CD4-positive, alpha-beta T cell (primary cell): ENCODE data around the gene GAS7. TPM values are rescaled to one million over a fixed set of nuclear protein-coding genes. Genes with fewer than 3 reads are reported as not detected.

Experiments
- ATAC-seq: fragments of 200-7000 bp; cut with Tn5 transposase; one replicate; pipeline ENCODE4 v1.10.0; 2022; ENCODE audit warnings: mild to moderate bottlenecking; ENCODE audit not compliant: poor library complexity
- CTCF ChIA-PET: fragments of 350-600 bp; sonication (Branson Sonifier 250); formaldehyde crosslinking; loops from one replicate; lab custom pipeline; 2021; ENCODE audit warnings: antibody characterized with exemption, inconsistent platforms; lab: Charles Lee
- POLR2A ChIA-PET: fragments of 350-600 bp; sonication (Branson Sonifier 250); formaldehyde crosslinking; loops from one replicate; lab custom pipeline; 2021; ENCODE audit warnings: antibody characterized with exemption, inconsistent platforms; lab: Charles Lee
- DNase-seq, 14 experiments: peaks; one replicate each; pipeline ENCODE4 v3.0.0-alpha.2; 2013 to 2020; ENCODE audit warnings: mixed read lengths in 2 of 14
- H3K27ac ChIP-seq, 2 donors: one replicate each; pipeline versions ENCODE4 v1.5.1 to v1.7.0; 2013; ENCODE audit warnings: low read length in 2 of 2, low read depth in 1 of 2, mild to moderate bottlenecking in 1 of 2
- H3K27me3 ChIP-seq, 2 experiments: 1 replicate in 1 of 2; 2 replicates in 1 of 2; pipeline versions ENCODE4 v1.6.1 to v1.7.0; 2013; ENCODE audit warnings: low read length in 2 of 2, control low read depth in 1 of 2, mild to moderate bottlenecking in 1 of 2, moderate library complexity in 1 of 2; ENCODE audit not compliant: insufficient read depth in 2 of 2, control insufficient read depth in 1 of 2
- H3K36me3 ChIP-seq: one replicate; pipeline ENCODE4 v1.6.1; 2013; ENCODE audit warnings: low read length, control low read depth; ENCODE audit not compliant: insufficient read depth
- H3K4me1 ChIP-seq: one replicate; pipeline ENCODE4 v1.6.1; 2013; ENCODE audit warnings: low read length, control low read depth; ENCODE audit not compliant: insufficient read depth
- H3K4me3 ChIP-seq: one replicate; pipeline ENCODE4 v1.5.1; 2013; ENCODE audit warnings: mild to moderate bottlenecking, low read length, moderate library complexity
- H3K9me3 ChIP-seq, 2 experiments: 1 replicate in 1 of 2; 2 replicates in 1 of 2; pipeline versions ENCODE4 v1.6.1 to v1.7.0; 2013; ENCODE audit warnings: low read length in 2 of 2, mild to moderate bottlenecking in 2 of 2, control low read depth in 1 of 2, moderate library complexity in 1 of 2; ENCODE audit not compliant: control insufficient read depth in 1 of 2, insufficient read depth in 1 of 2
- H3K27ac Mint-ChIP-seq: one replicate; pipeline ENCODE4 v1.8.0; 2020; ENCODE audit warnings: mixed read lengths
- H3K27me3 Mint-ChIP-seq: one replicate; pipeline ENCODE4 v1.8.0; 2021; ENCODE audit warnings: mixed read lengths
- H3K36me3 Mint-ChIP-seq: one replicate; pipeline ENCODE4 v1.8.0; 2021; ENCODE audit warnings: low read depth, mixed read lengths
- H3K4me1 Mint-ChIP-seq: one replicate; pipeline ENCODE4 v1.8.0; 2021; ENCODE audit warnings: low read depth, mixed read lengths
- H3K4me3 Mint-ChIP-seq: one replicate; pipeline ENCODE4 v1.8.0; 2020; ENCODE audit warnings: mild to moderate bottlenecking, mixed read lengths
- H3K9me3 Mint-ChIP-seq: one replicate; pipeline ENCODE4 v1.8.0; 2020; ENCODE audit warnings: mixed read lengths
- CTCF ChIP-seq: fragments of 200-600 bp; IDR thresholded peaks from one replicate; pipeline ENCODE4 v1.8.0; 2022; ENCODE audit warnings: antibody characterized with exemption, mild to moderate bottlenecking
- intact Hi-C, 2 experiments: fragments of 100-400 bp; cut with DNase I in 1 of 2; cut with micrococcal nuclease in 1 of 2; formaldehyde crosslinking; loops; one replicate each; pipeline versions ENCODE4 v1.15.1 to v1.9.0; 2023 to 2025; cut with DNase I, micrococcal nuclease
- total RNA-seq, 174 experiments: library from RNA in 2 of 174; stranded (reverse) in 2 of 174; gene quantifications; one replicate each; pipeline ENCODE4 v1.2.3 and lab custom pipeline; 2021 to 2026

GAS7 gene
- total RNA-seq, 2 experiments from 2014 or later = 1.8 to 3.4 TPM

GRCh38 chr17:10041916-10042588 is 156.4 kb downstream of the GAS7 start:
- POLR2A ChIA-PET = no interaction called here
- TF ChIP-seq CTCF = no peak
- H3K4me3 Mint-ChIP-seq = no peak overlapping the region
- H3K36me3 Mint-ChIP-seq = no peaks in the 10 kb centered on the region
- CTCF ChIA-PET = no interaction called here
- H3K27me3 Mint-ChIP-seq = no peaks in the 10 kb centered on the region
- ATAC-seq = no peak
- intact Hi-C loops = no loop called here
- H3K9me3 Mint-ChIP-seq = no peaks in the 10 kb centered on the region
- no peak for DNase-seq
- no peak overlapping the region for H3K27ac Mint-ChIP-seq
- H3K27ac ChIP-seq = no peak overlapping the region
- H3K4me1 Mint-ChIP-seq = peaks cover 2% of the 10 kb centered on the region
- H3K4me1 ChIP-seq = no peaks in the 10 kb centered on the region
- no peak overlapping the region for H3K4me3 ChIP-seq
- H3K36me3 ChIP-seq = no peaks in the 10 kb centered on the region
- H3K9me3 ChIP-seq = no peaks in the 10 kb centered on the region
- H3K27me3 ChIP-seq = no peaks in the 10 kb centered on the region

- intact Hi-C loops = no loop called here
- Mint-ChIP-seq H3K4me1 (no peaks in the 10 kb centered on the region), H3K9me3 (no peaks in the 10 kb centered on the region), H3K27ac (no peak overlapping the region), H3K27me3 (no peaks in the 10 kb centered on the region), H3K4me3 (no peak overlapping the region), H3K36me3 (no peaks in the 10 kb centered on the region)
- Histone ChIP-seq H3K36me3 (no peaks in the 10 kb centered on the region), H3K4me3 (no peak overlapping the region), H3K4me1 (no peaks in the 10 kb centered on the region), H3K27ac (no peak overlapping the region), H3K9me3 (no peaks in the 10 kb centered on the region), H3K27me3 (no peaks in the 10 kb centered on the region)
- ATAC-seq = no peak
- DNase-seq = no peak
- CTCF ChIA-PET = no interaction called here
- TF ChIP-seq CTCF = no peak
- POLR2A ChIA-PET = no interaction called here
Observed at GRCh38 chr17:10041287-10041612, 157.2 kb downstream of the GAS7 start.

- POLR2A ChIA-PET = no interaction called here
- CTCF ChIA-PET = no interaction called here
Observed at GRCh38 chr17:10036511-10037061, 161.8 kb downstream of the GAS7 start.

More at GRCh38 chr17:10036511-10037061, 161.8 kb downstream of the GAS7 start:
- Mint-ChIP-seq H3K27me3 (no peaks in the 10 kb centered on the region), H3K4me1 (no peaks in the 10 kb centered on the region), H3K9me3 (no peaks in the 10 kb centered on the region), H3K36me3 (no peaks in the 10 kb centered on the region), H3K4me3 (no peak overlapping the region), H3K27ac (no peak overlapping the region)
- ATAC-seq = no peak
- Histone ChIP-seq H3K27me3 (no peaks in the 10 kb centered on the region), H3K4me1 (no peaks in the 10 kb centered on the region), H3K27ac (no peak overlapping the region), H3K9me3 (no peaks in the 10 kb centered on the region), H3K4me3 (no peak overlapping the region), H3K36me3 (no peaks in the 10 kb centered on the region)
- peak in 2 of 14 experiments; percentile 27 to 33 for DNase-seq
- intact Hi-C loops = no loop called here
- no peak for TF ChIP-seq CTCF
